LoVo (cell line): ENCODE measurements around the gene CHMP1A.
"Not testable (repeated sequence)": the region's sequence is repeated elsewhere in the genome, so short reads cannot be mapped to it uniquely, and the experiment has no call there.

ENCODE experiments used
- DNase-seq: peaks from one replicate; pipeline ENCODE4 v3.0.0-alpha.2; 2016; ENCODE audit warnings: low spot score

The CHMP1A gene

DNA sequence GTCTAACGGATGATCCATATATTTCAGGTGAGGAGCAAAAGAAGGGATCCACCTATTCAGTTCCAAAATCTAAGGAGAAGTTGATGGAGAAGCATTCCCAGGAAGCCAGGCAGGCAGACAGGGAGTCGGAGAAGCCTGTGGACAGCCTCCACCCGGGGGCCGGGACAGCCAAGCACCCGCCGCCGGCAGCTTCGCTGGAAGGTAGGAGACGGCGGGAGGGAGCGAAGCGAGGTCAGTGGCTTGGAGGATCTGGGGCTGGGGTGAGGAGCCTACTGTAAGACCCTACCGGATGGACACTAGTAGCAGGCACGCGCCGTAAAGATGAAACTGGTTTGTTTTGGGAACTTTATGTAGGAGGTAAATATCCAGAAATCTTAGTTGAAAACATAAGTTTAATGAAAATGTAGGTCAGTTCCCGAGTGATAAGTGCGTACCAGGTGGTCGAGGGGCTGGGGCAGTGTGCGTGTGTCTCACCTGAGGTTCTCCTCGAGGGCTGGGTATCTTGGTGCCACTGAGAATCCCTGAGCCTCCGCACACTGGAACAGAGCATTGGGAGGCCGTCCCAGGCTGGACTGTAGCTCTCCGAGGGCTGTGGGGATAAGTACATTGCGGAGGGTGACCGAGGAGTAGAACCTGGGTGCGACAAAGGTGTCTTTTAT, 842 bp upstream of the CHMP1A start:
- DNase-seq, result no peak

DNA sequence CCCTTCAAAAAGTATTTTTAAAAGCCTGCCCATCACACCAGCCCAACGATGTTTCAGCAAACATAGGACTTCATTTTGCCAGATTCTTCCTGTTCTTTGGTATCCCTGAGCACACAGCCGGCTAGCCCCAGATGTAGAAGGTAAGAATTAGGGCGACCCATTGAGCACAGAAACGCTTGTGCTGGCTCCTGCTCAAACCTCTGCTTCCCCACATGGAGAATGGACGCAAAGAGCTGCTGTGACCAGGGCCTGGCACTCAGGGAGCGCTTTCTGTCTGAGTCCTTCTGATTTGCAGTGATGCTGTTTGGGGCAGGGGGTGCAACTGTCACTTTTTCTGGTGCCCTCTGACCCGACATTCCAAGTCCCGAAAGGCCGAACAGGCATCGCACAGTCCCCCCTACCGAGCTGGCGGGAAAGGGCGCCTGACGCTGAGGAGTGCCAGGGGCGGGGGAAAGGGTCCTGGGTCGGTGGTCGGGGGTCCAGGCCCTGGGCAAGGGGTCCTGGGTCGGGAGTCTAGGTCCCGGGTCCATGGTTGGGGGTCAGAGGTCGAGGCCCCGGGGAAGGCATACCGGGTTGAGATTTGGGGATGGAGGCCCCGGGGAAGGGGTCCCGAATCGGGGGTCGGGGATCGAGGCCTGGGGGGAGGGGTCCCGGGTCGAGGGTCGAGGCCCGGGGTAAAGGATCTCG, 930 bp downstream of the CHMP1A start:
- DNase-seq, result no peak

DNA sequence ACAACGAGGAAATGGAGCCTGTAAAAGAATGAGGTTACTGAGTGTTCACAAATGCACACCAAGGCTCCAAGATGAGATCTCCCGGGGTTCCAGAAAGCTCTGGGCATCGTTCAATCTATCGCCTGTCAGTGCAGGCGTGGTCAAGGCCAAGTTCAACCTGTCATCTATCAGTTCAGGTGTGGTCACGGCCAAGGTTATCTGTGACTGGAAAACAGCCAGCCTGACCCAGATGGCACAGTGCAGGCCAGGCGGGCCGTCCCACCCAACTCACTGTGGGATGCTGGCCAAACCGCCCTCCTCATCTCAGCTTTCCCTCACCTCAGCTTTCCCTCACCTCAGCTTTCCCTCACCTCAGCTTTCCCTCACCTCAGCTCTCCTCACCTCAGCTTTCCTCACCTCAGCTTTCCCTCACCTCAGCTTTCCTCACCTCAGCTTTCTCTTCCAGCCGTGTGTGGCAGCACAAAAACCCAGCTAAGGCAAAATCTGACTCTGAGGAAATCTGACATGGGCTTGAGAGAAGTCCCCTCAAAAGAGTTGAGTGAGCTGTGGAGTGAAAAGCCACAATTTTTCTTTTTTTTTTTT, 2.4 kb downstream of the CHMP1A start:
- no peak for DNase-seq

DNA sequence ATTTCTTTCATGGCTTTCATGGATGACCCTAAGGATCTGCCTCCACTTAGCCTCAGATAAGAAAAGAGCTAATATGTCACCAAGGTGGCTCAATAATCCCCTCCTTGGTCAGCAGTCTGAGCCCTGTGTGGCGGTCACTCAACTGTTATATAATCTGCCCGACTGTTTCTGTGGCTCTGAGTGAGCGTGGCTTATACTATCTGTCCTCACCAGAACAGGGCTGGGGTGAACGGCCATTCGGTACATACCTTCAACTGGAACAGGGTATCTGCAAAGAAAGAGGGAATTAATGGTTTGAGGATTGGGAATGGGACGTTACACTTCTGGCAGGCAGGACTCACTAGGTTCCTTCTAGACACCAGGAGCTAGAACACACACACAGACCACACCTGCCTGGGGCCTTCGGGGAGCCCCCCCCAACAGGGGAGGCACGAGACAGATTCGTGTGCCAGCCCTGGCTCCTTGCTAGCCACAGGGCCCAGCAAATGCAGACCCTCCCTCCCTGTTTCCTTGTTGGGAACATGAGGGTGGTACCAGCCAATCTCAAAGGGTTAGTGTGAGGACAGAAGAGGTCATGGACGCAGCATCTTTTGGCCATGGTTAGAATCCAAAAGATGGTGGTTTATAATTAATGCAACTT, 3.7 kb downstream of the CHMP1A start:
- no peak for DNase-seq

DNA sequence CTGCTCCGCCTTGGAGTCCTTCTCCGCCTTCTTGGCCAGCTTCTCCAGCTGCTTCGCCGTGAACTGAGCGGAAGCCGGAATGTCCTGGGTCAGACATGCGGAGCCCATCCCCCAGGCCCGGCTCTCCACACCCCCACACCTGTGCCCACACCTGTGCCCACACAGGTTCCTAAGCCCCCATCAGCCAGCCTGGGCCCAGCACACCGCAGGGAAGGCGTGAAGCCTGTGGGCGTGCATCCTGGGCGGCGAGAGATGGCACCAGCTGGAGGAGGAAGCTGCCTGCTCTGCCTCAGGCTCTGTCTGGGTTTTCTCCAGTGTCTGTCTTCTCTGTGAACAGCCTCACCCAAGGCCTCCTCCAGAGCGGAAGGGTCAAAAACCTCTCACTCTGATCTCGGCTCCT, 5.9 kb downstream of the CHMP1A start:
- no peak for DNase-seq

DNA sequence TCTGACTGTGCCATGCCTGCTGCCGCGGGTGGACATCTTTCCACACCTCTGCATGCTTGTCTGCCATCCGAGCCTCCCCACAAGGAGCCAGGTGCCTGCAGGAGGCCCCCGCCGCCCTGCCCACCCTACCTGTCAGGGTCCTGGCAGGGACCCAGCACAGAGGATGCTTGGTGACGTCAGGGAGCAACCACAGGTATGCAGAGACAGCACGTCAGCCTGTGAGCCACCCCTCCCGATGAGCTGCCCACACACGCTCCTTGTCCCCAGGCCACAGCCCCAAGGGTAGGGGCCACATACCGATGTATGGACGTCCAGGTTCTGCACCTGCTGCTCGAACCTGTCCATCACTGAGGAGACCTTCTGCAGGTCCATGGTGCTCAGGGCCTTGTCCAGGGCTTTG, 10.6 kb downstream of the CHMP1A start:
- DNase-seq, result no peak

DNA sequence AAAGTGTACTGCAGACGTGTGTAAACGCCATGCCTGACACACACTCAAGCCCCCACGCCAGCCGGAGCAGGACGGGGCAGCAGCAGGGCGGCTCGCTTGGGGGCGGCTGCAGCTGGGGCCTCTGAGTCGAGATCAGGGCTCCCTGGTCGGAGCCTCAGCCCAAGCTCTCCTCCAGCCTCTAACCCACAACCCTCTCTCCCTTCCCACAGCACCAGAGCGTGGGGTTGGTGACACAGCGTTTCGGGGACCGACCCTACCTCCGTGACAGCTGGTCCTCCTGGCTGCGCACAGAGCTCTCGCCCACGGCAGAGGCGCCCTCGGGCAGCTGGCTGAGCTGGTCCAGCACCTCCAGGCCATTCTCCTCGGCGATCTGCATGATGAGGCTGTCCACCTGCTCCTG, 11.2 kb downstream of the CHMP1A start:
- no peak for DNase-seq

DNA sequence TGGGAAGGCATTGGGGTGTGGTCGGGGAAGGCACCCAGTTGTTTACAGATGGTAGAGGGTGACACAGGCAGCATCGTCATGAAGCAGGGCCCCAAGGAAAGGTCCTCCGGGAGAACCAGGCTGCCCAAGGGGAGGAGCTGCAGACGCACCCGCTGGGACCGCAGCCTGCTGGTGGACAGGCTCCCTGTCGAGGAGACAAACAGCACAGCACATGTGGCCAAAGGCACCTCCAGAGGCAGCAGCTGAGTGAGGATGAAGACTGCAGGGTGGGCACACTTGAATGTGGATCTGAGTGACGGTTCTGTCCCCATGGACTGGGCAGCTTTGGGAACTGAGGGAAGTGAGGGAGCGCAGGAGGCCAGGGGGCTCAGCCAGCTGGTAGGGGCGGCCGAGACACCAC, 12.4 kb downstream of the CHMP1A start:
- DNase-seq, result no peak

DNA sequence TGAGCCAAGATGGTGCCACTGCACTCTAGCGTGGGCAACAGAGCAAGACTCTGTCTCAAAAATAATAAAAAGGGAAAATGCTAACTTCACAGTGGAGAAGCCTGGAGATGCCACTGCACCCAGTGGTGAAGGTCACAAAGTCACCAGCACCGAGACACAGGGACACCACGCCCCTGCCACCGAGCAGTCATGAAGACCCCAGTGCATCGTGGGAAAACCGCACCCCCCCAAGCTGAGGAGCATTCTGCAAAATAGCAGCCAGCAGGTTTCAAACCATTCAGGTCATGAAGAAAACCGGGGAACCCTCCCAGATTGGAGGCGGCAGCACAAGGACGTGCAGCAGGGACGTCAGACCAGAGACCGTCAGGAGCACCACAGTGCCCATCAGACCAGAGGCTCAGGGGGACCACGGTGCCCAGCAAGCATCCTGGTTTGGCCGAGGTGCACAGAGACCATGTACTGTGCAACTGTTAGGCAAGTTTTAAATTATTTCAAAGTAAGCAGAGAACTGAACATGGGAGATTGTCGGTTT, 13.7 kb downstream of the CHMP1A start:
- no peak for DNase-seq

DNA sequence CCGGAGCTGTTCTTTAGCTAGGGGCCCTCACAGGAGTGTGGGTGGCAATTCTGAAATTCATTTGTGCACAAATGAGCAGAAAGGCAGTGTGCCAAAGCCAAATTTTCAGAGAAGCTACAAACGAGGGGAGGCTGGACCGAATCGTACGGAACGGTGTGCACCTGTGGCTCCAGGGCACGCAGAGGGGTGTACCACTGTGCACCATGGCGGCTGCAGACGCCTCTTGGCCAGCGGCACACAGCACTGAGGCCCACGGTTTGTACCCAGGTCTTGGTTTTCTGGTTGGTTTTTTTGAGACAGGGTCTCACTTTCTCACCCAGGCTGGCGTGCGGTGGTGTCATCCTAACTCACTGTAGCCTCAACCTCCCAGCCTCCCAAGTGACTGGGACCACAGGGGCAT, 14.9 kb downstream of the CHMP1A start:
- no peak for DNase-seq

DNA sequence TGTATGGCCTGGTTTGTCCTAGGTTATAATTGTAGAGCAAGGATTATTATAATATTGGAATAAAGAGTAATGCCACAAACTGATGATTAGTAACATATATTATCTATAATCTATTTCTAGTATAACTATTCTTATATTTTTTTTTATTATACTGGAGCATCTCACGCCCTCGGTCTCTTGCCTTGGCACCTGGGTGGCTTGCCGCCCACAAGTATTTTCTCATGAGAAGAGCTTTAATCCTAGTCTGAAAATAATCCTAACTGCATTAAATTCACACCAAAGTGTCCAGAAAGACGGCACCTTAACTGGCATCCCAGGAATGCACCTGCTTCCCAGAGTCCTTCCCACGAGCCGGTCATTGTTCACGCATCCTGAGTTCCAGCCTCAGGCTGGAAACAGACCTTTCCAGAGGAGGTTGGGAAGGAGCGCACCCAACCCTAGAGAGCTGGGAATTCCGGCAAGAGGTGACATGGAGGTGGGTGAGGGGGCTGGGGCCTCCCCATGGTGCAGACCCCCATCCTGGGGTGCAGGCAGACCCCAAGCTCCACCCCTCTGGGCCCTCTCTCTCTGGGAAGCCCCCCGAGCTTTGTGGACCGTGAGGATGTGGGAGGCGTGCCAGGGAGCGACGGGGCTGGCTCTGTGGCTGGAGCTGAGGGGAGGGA, 15.9 kb downstream of the CHMP1A start:
- DNase-seq, result no peak

DNA sequence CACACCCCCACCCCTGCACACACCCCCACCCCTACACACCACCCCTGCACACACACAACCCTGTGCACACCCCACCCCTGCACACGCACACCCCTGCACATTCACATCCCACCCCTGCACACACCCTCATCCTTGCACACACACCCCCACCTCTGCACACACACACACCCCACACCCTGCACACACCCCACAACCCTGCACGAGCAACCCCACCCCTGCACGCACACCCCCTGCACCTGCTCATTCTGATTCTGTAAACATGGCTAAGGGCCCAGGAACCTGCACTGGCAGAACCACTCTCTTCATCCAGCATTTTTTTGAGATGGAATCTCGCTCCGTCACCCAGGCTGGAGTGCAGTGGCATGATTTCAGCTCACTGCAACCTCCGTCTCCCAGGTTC, 18.1 kb downstream of the CHMP1A start:
- no peak for DNase-seq

DNA sequence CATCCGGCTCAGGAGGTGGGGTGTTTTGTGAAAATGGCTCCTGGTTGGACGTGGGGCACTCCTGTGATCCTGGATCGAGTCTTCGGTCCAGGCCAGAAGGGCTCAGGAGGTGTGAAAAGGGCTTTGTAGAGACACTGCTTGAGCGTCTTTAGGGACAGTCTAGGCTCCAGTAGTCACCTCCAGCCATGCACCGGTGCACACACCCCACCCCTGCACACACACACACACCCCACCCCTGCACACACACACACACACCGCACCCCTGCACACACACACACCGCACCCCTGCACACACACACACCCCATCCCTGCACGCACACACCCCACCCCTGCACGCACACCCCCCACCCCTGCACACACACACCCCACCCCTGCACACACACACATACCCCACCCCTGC, 19.1 kb downstream of the CHMP1A start:
- no peak for DNase-seq

DNA sequence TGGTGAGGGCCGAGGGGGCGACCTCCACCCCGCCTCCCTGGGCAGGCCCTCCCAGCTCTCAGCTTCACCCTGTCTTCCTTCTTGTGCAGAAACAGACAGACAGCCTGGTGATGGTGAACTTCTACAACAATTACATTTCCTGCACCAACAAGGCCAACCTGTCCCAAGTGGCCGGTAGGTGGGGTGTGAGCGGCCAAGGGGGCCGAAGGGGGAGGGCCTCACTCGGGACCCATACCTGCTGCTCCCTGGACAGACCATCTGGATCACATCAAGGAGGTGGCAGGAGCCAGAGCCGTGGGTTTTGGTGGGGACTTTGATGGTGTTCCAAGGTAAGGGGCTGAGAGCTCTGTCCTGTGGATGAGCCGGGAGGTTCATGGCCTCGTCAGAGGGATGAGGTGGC, 20.1 kb downstream of the CHMP1A start:
- no peak for DNase-seq

DNA sequence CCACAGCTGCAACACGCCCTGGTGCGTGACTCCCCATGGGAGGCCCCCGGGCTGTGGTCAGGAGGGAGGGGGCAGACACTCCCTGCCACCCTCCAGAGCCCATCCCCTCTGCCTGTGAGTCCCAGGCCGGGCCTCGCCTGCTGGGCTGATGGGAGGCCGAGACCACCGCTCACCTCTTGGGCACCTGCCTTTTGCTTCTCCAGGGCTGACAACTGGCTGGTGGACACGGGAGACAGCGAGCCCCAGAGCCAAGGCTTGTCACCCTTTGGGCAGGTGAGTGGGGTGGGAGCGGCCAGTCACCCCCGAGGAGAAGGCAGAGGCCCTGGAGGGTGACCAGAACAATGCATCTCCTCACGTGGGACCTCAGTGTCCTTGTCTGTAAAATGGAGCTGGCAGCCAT, 20.8 kb downstream of the CHMP1A start:
- no peak for DNase-seq

DNA sequence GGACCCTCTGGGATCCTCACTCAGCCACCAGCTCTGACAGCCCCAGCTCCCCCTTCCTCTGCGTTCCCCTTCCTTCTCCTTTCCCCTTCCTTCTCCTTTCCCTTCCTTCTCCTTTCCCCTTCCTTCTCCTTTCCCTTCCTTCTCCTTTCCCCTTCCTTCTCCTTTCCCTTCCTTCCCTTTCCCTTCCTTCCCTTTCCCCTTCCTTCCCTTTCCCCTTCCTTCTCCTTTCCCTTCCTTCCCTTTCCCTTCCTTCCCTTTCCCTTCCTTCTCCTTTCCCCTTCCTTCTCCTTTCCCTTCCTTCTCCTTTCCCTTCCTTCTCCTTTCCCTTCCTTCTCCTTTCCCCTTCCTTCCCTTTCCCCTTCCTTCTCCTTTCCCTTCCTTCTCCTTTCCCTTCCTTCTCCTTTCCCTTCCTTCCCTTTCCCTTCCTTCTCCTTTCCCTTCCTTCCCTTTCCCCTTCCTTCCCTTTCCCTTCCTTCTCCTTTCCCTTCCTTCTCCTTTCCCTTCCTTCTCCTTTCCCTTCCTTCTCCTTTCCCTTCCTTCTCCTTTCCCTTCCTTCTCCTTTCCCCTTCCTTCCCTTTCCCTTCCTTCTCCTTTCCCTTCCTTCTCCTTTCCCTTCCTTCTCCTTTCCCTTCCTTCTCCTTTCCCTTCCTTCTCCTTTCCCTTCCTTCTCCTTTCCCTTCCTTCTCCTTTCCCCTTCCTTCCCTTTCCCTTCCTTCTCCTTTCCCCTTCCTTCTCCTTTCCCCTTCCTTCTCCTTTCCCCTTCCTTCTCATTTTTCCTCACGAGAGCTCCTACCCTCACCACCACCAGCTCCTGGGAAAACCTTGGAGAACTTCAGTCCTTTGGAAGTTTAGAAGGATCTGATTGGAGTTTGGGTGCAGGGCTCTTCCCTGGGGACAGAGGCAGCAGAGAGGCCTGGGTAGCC, 22.8 kb downstream of the CHMP1A start:
- not testable (repeated sequence) for DNase-seq

DNA sequence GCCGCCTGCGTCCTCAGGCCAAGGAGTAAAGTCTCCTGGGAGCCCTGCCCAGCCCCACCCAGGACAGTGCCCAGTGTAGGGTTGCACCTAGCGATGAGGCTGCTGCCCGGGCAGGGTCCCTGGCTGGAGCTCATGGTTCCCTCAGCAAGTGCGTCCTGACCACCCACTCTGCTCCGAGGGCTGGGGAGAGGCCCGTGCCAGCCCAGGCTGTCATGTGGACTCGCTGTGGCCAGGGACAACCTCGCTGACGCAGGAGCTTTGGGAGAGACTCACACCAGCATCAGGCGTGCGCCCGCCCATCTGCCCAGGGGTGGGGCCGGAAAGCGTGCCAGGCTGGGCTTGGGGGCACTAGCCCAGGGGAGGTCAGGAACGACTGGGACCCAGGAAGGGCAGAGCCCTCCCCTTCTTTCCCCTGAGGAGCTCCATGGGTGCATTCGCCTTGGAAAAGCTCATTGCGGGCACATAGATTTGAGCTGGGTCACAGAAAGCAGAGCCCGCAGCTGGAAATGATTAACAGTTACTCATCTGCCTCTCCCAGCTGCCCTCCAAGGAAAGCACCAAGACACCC, 24.4 kb downstream of the CHMP1A start:
- DNase-seq, result peak; percentile 36

DNA sequence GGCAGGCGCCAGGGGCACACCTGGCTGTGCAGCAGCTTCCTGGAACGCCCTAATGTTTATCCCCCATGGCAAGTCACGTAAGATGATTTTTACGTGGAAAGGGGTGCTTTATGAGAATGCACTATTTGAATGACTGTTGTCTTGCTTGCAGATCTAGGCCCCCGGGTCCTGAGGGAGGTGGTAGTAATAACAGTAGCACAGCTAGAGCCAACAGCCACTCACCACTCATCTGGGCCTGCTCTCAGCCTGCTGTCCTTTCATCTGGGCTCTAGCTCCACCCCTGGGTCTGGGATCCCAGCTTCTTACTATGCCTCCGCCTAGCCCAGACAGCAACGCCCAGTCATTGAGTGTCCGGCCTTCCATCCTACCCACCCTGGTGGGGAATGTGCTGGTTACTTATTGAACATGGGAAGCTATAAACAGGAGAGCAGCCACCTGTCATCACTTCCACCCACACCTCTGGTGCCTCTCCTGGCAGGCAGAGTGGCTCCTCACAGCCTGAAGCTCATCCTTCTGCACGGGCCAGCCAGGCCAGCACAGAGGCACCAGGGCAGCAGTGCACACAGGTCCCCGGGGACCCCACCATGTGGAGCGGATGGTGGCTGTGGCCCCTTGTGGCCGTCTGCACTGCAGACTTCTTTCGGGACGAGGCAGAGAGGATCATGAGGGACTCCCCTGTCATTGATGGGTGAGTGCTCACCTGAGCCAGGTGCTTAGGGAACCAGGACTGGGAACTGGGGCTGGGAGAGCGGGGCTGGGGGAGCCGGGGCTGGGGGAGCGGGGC, 27.5 kb downstream of the CHMP1A start:
- DNase-seq, result no peak

DNA sequence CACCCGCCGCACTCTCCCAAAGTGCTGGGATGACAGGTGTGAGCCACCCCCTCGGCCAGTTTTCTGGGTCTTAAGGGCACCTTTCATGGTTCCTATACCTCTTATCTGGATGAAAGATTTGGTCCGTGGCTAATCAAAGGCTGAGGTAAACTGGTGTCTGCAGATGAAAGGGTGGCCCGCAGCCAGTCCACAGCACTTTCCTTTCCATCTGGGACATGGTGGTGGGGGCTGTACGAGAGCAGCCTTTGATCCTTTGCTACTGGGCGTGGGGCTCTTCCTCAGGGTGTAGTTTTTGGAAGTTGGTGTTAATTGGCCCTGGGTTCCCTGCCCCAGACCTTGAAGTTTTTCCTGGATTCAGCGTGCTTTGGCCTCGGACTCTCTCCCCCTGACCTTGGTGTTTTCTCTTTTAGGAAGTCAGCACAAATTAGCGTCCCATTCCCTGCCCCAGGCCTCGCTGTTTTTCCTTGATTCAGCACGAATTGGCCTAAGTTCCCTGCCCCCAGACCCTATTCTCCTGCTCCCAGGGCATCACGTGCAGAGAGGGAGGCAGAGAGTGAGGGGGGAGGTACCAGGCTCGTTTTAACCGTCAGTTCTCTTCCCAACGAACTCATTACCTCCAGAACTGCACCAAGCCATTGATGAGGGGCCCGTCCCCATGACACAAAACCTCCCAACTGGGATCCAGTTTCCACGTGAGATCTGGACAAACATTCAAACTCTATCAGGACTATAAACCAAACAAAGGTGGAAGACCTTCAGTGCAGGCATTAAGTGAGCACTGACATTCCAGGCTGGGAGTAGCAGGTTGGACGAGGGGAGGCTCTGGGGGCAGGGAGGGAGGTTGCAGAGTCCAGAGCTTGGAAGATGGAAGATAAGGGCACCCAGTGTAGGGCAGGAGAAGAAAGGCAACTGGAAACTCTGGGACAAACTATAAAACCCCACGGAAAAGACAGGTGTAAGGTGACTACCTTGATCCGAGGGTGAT, 32.4 kb downstream of the CHMP1A start:
- no peak for DNase-seq
